HepG2 (cell line): Measurements from ENCODE around the gene STRADA. TPM values are rescaled to one million over a fixed set of nuclear protein-coding genes. Genes with fewer than 3 reads are reported as not detected.

Source experiments
- AKAP8 ChIP-seq: sonication (generic); formaldehyde crosslinking; IDR thresholded peaks from 2 replicates; pipeline ENCODE4 v1.5.1; 2020; ENCODE audit warnings: mild to moderate bottlenecking, missing genetic modification reagents
- BORCS8-MEF2B ChIP-seq: sonication (generic); formaldehyde crosslinking; IDR thresholded peaks from 2 replicates; pipeline ENCODE4 v1.8.0; 2022; ENCODE audit warnings: mild to moderate bottlenecking, missing genetic modification reagents
- IKZF4 ChIP-seq: sonication (generic); formaldehyde crosslinking; IDR thresholded peaks from 2 replicates; pipeline ENCODE4 v1.5.1; 2020; ENCODE audit warnings: borderline replicate concordance, mild to moderate bottlenecking, low read depth, missing genetic modification reagents; ENCODE audit errors: not compliant biosample characterization
- NAIF1 ChIP-seq: sonication (generic); formaldehyde crosslinking; IDR thresholded peaks from 2 replicates; pipeline ENCODE4 v1.5.0; 2020; ENCODE audit warnings: mild to moderate bottlenecking, missing genetic modification reagents, borderline replicate concordance
- NCOA1 ChIP-seq: sonication (generic); formaldehyde crosslinking; IDR thresholded peaks from 2 replicates; pipeline ENCODE4 v1.9.0; 2021; ENCODE audit warnings: missing genetic modification reagents
- NR2F6 ChIP-seq, 2 experiments: IDR thresholded peaks; 2 replicates each; pipeline ENCODE4 v1.6.1; 2016; ENCODE audit warnings: antibody characterized with exemption in 1 of 2, mild to moderate bottlenecking in 1 of 2
- PAWR ChIP-seq: sonication (generic); formaldehyde crosslinking; IDR thresholded peaks from 2 replicates; pipeline ENCODE4 v1.4.0; 2020; ENCODE audit warnings: missing genetic modification reagents, mild to moderate bottlenecking, borderline replicate concordance
- ZBTB7B ChIP-seq: sonication (generic); formaldehyde crosslinking; IDR thresholded peaks from 2 replicates; pipeline ENCODE4 v1.4.0; 2020; ENCODE audit warnings: missing genetic modification reagents
- ZNF205 ChIP-seq: IDR thresholded peaks from 2 replicates; pipeline ENCODE4 v1.6.1; 2018; ENCODE audit warnings: missing biosample characterization, missing genetic modification reagents
- ZNF850 ChIP-seq: sonication (generic); formaldehyde crosslinking; conservative IDR thresholded peaks from 2 replicates; pipeline ENCODE4 v1.9.0; 2021; ENCODE audit warnings: mild to moderate bottlenecking, missing genetic modification reagents
- polyA plus RNA-seq, 8 experiments: library from polyadenylated mRNA; depleted of rRNA in 3 of 8; stranded (reverse) in 7 of 8; unstranded in 1 of 8; fragments of >200 nt; fragmentation: Illumina TruSeq in 4 of 8; extraction: Trizol in 4 of 8; gene quantifications; 2 replicates each; pipeline versions ENCODE4 v1.2.1 to v1.2.3, GENCODE V29; 2011 to 2016; ENCODE audit warnings: low read depth in 4 of 8, missing spikeins in 1 of 8, mixed read lengths in 1 of 8; ENCODE audit not compliant: insufficient read depth in 1 of 8
- total RNA-seq, 5 experiments: library from RNA; depleted of rRNA; stranded (reverse); fragments of >200 nt; fragmentation: Illumina TruSeq; extraction: Trizol; gene quantifications; 2 replicates each; pipeline ENCODE4 v1.2.3, GENCODE V29; 2016; ENCODE audit warnings: low read depth in 1 of 5
- TF ChIP-seq, protein P1 (sequence below): sonication (generic); formaldehyde crosslinking; IDR thresholded peaks from 2 replicates; pipeline ENCODE4 v1.8.0; 2022; ENCODE audit warnings: mild to moderate bottlenecking, missing genetic modification reagents, borderline replicate concordance
- TF ChIP-seq, protein P2 (sequence below): sonication (generic); formaldehyde crosslinking; IDR thresholded peaks from 2 replicates; pipeline ENCODE4 v1.4.0; 2020; ENCODE audit warnings: mild to moderate bottlenecking, missing genetic modification reagents
- TF ChIP-seq, protein P3 (sequence below): IDR thresholded peaks from 2 replicates; pipeline ENCODE4 v1.6.1; 2018; ENCODE audit warnings: missing genetic modification reagents
- TF ChIP-seq, protein P4 (sequence below): IDR thresholded peaks from 2 replicates; pipeline ENCODE4 v1.6.1; 2016; ENCODE audit warnings: missing compliant biosample characterization, missing genetic modification reagents, borderline replicate concordance
- TF ChIP-seq, protein P5 (sequence below): sonication (generic); formaldehyde crosslinking; IDR thresholded peaks from 2 replicates; pipeline ENCODE4 v1.4.0; 2020; ENCODE audit warnings: mild to moderate bottlenecking, missing genetic modification reagents

The STRADA gene
- total and polyA plus RNA-seq, 2 of the 13 experiments (the other 11 are each of a cell fraction or from before 2014, with no cell fraction given) = 17.6 to 17.9 TPM

DNA sequence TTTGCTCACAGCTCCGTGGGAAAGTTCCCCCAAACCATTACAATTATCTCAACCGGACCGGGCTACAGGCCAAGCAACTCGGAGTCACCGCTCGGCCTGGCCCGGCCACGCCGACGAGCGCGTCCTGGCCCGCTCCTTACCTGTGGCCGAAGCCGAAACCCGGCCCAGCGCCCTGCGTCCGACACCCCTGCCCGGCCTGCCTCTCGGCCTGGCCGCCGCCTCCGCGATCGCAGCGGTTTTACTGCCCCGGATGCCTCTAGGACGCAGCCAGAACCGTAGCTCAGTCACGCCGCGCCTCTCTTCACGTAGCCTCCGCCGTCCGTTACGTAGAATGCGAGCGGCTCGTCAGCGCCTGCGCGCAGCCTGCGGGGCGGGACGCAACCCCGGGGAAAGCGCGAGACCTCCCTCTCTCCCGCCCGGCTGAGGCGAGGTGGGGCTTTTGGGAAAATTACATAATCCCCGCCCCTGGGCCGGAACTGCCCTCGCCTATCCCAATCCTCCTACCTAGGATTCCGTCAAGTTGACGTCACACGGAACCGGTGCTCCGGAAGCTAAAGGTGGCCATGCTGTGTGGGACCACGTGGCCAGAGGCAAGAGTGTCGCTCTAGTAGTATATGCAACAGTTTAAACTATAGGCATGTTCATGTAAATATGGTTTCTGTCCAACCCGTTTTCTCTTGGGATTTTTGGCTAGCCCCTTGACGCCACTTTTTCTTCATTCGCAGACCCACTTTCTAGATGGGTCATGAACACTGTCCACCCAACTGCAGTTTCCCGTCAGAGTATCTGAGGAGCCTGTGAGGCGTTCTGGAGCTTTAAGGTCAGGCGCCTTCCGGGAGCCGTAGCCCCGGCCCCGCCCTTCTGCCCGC, 31.9 kb upstream of the STRADA start, which contains the start of gene CCDC47 (continued):
- TF ChIP-seq, protein P1, sequence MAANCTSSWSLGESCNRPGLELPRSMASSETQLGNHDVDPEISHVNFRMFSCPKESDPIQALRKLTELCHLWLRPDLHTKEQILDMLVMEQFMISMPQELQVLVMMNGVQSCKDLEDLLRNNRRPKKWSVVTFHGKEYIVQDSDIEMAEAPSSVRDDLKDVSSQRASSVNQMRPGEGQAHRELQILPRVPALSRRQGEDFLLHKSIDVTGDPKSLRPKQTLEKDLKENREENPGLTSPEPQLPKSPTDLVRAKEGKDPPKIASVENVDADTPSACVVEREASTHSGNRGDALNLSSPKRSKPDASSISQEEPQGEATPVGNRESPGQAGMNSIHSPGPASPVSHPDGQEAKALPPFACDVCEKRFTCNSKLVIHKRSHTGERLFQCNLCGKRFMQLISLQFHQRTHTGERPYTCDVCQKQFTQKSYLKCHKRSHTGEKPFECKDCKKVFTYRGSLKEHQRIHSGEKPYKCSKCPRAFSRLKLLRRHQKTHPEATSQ (CRISPR knock-in tag) = 0 out of 2 replicates have a peak, but pooled peaks have one; percentile 20
- TF ChIP-seq, protein P2, sequence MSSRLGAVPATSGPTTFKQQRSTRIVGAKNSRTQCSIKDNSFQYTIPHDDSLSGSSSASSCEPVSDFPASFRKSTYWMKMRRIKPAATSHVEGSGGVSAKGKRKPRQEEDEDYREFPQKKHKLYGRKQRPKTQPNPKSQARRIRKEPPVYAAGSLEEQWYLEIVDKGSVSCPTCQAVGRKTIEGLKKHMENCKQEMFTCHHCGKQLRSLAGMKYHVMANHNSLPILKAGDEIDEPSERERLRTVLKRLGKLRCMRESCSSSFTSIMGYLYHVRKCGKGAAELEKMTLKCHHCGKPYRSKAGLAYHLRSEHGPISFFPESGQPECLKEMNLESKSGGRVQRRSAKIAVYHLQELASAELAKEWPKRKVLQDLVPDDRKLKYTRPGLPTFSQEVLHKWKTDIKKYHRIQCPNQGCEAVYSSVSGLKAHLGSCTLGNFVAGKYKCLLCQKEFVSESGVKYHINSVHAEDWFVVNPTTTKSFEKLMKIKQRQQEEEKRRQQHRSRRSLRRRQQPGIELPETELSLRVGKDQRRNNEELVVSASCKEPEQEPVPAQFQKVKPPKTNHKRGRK (CRISPR knock-in tag) = 0 out of 2 replicates have a peak, but pooled peaks have one; percentile 27
- 0 out of 2 replicates have a peak, but pooled peaks have one; percentile 65 for TF ChIP-seq ZNF205 (CRISPR knock-in tag)
- TF ChIP-seq ZNF850 = peak; percentile 94; the same call in 1 of the 2 replicates
- TF ChIP-seq PAWR = peak; percentile 97; the same call in 1 of the 2 replicates
- TF ChIP-seq, protein P3, sequence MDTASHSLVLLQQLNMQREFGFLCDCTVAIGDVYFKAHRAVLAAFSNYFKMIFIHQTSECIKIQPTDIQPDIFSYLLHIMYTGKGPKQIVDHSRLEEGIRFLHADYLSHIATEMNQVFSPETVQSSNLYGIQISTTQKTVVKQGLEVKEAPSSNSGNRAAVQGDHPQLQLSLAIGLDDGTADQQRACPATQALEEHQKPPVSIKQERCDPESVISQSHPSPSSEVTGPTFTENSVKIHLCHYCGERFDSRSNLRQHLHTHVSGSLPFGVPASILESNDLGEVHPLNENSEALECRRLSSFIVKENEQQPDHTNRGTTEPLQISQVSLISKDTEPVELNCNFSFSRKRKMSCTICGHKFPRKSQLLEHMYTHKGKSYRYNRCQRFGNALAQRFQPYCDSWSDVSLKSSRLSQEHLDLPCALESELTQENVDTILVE (CRISPR knock-in tag) = peak; percentile 99
- TF ChIP-seq NCOA1 (CRISPR knock-in tag) = peak; percentile 57; the same call in 1 of the 2 replicates
- peak; percentile 100 for TF ChIP-seq NAIF1
- TF ChIP-seq, protein P4, sequence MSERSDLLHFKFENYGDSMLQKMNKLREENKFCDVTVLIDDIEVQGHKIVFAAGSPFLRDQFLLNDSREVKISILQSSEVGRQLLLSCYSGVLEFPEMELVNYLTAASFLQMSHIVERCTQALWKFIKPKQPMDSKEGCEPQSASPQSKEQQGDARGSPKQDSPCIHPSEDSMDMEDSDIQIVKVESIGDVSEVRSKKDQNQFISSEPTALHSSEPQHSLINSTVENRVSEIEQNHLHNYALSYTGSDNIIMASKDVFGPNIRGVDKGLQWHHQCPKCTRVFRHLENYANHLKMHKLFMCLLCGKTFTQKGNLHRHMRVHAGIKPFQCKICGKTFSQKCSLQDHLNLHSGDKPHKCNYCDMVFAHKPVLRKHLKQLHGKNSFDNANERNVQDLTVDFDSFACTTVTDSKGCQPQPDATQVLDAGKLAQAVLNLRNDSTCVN = peak; percentile 77; the same call in 1 of the 2 replicates
- 0 out of 2 replicates have a peak, but pooled peaks have one; percentile 72 for TF ChIP-seq AKAP8
- TF ChIP-seq NR2F6 (IDR thresholded peaks at IDR 0.05) = peak; percentile 69
- TF ChIP-seq NR2F6 (CRISPR knock-in tag; IDR thresholded peaks at IDR 0.05) = peak; percentile 69
- TF ChIP-seq, protein P5, sequence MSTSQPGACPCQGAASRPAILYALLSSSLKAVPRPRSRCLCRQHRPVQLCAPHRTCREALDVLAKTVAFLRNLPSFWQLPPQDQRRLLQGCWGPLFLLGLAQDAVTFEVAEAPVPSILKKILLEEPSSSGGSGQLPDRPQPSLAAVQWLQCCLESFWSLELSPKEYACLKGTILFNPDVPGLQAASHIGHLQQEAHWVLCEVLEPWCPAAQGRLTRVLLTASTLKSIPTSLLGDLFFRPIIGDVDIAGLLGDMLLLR = peak; percentile 79
- peak; percentile 65 for TF ChIP-seq IKZF4 (CRISPR knock-in tag)
- TF ChIP-seq ZBTB7B = 0 out of 2 replicates have a peak, but pooled peaks have one; percentile 25
- peak; percentile 36 for TF ChIP-seq BORCS8-MEF2B (CRISPR knock-in tag)
